Transverse colon (tissue), 4 donors: ENCODE measurements around the gene GAS2.

Experiments used
- EP300 ChIP-seq: sonication (generic); formaldehyde crosslinking; IDR thresholded peaks from one replicate; pipeline ENCODE4 v1.6.1; 2017; ENCODE audit warnings: antibody characterized with exemption, low read depth
- POLR2A ChIP-seq: fragments of 450-650 bp; IDR thresholded peaks from one replicate; pipeline ENCODE4 v1.6.1; 2016; ENCODE audit warnings: antibody characterized with exemption, mild to moderate bottlenecking, moderate library complexity
- POLR2AphosphoS5 ChIP-seq, 3 donors: sonication (generic); formaldehyde crosslinking; IDR thresholded peaks; one replicate each; pipeline ENCODE4 v1.6.1; 2016; ENCODE audit warnings: antibody characterized with exemption in 3 of 3
- TF ChIP-seq, protein P1 (sequence below), 5 experiments: fragments of 200-600 bp in 3 of 5; fragments of 450-650 bp in 2 of 5; sonication (generic) in 3 of 5; IDR thresholded peaks; 1 replicate in 2 of 5; 2 replicates in 3 of 5; pipeline ENCODE4 v1.5.1; 2016 to 2017; ENCODE audit warnings: antibody characterized with exemption in 5 of 5, inconsistent platforms in 3 of 5, mild to moderate bottlenecking in 2 of 5, moderate library complexity in 1 of 5

GRCh38 chr11:22669368-22669767, 3.0 kb downstream of the GAS2 start:
- TF ChIP-seq, protein P1, sequence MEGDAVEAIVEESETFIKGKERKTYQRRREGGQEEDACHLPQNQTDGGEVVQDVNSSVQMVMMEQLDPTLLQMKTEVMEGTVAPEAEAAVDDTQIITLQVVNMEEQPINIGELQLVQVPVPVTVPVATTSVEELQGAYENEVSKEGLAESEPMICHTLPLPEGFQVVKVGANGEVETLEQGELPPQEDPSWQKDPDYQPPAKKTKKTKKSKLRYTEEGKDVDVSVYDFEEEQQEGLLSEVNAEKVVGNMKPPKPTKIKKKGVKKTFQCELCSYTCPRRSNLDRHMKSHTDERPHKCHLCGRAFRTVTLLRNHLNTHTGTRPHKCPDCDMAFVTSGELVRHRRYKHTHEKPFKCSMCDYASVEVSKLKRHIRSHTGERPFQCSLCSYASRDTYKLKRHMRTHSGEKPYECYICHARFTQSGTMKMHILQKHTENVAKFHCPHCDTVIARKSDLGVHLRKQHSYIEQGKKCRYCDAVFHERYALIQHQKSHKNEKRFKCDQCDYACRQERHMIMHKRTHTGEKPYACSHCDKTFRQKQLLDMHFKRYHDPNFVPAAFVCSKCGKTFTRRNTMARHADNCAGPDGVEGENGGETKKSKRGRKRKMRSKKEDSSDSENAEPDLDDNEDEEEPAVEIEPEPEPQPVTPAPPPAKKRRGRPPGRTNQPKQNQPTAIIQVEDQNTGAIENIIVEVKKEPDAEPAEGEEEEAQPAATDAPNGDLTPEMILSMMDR (IDR thresholded peaks at IDR 0.05): no peak
- TF ChIP-seq POLR2AphosphoS5 (IDR thresholded peaks at IDR 0.05) (no peak), POLR2A (no peak), EP300 (no peak)
